GM10248 (cell line): ENCODE results near the gene DDX39A.
A peak's percentile ranks its signal among the peaks of the same experiment; 100 is the strongest.

Experiments used
- CTCF ChIA-PET: fragments of 300-600 bp; sonication (Branson Sonifier 250); formaldehyde crosslinking; extraction: SDS; loops from one replicate; lab custom pipeline; 2021; ENCODE audit warnings: antibody characterized with exemption; lab: Yijun Ruan, JAX
- POLR2A ChIA-PET: fragments of 350-650 bp; sonication (Branson Sonifier 250); formaldehyde crosslinking; extraction: SDS; loops from one replicate; lab custom pipeline; 2020; ENCODE audit warnings: antibody characterized with exemption; lab: Yijun Ruan, JAX
- DNase-seq: peaks from one replicate; pipeline ENCODE4 v3.0.0; 2012; ENCODE audit errors: extremely low spot score
- CTCF ChIP-seq: IDR thresholded peaks from 2 replicates; pipeline ENCODE4 v1.5.1; 2012; ENCODE audit warnings: mild to moderate bottlenecking, low read depth; ENCODE audit errors: extremely low read depth, missing control alignments, control extremely low read depth

DDX39A gene

DNA sequence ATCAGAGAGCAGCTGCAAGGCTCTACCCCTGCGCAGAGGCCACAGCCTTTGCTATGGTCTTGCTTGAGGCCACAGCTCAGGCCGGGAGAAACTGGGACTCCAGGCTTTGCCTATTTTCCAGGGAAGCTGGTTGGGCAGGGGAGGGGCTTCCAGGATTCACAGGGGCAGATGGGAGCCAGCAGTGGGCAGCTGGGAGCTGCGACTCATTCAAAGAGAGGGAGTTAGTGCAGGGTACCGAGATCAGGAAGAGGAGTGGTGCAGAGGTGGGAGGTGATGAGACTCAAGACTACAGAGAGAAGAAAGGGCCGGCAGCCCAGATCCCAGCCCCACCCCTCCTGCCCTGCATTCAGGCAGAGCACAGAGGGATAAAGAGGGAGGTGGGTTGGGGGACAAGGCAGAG lies 25.8 kb downstream of the DDX39A start:
- ChIA-PET CTCF (interaction anchor here (1.0 to 2.6 kb wide), 2 partner anchors 13 kb away, joined by 4 to 9 read pairs; no protein-coding TSS in a partner anchor), POLR2A (interaction anchor here (0.6 to 2.2 kb wide), 2 partner anchors 10 to 25 kb away, joined by 4 to 7 read pairs; no protein-coding TSS in a partner anchor)
- DNase-seq = no peak
- no peak for TF ChIP-seq CTCF

DNA sequence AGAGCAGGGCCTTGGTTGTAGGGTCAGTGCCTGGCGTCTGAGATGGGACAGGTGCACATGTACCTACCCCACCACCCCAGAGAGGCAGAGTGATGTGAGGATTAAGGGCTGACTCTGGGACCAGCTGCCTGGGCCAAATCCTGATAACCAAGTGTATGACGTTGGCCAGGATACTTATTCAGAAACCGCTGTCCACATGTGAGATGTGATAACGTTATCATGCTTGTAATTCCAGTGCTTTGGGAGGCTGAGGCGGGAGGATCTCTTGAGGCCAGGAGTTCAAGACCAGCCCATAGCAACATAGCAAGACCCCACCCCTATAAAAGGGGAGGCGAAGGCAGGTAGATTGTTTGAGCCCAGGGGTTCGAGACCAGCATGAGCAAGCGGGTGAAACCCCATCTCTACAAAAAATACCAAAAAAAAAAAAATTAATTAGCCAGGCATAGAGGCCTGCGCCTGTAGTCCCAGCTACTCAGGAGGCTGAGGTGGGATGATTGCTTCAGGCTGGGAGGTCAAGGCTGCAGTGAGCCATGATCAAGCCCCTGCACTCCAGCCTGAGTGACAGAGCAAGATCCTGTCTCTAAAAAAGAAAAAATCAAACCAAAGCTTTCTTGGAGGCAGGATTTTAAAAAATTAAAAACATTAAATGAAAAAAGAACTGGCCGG lies 27.9 kb downstream of the DDX39A start:
- POLR2A ChIA-PET = no interaction called here
- CTCF ChIA-PET = interaction anchor here (2.6 kb wide), 1 partner anchor 15 kb away, joined by 9 read pairs; no protein-coding TSS in a partner anchor
- TF ChIP-seq CTCF = no peak
- no peak for DNase-seq

DNA sequence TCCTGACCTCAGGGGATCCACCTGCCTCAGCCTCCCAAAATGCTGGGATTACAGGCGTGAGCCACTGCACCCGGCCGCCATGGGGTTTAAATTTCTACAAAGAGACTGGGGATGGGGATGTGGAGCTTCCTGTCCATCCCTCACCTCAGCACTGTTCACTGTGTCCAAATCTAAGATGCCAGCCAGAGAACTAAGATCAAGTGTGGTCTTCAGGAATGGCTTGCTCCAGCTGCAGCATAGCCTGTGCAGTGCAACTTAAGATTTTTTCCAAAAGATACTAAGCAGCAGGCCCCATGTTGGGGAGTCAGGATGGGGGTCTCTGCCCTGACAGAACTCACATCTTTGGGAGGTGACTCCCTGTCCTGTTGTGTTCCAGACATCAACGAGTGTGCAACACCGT lies 28.6 kb downstream of the DDX39A start:
- ChIA-PET CTCF (interaction anchor here (1.4 to 2.2 kb wide), 2 partner anchors 16 to 254 kb away, joined by 3 to 6 read pairs; partner anchors contain the start of gene ASF1B), POLR2A (interaction anchor here (0.6 kb wide), 1 partner anchor 20 kb away, joined by 3 read pairs; no protein-coding TSS in a partner anchor)
- TF ChIP-seq CTCF = no peak
- no peak for DNase-seq

- ChIA-PET CTCF (interaction anchor here (1.0 to 3.2 kb wide), 3 partner anchors 19 to 46 kb away, joined by 3 to 13 read pairs (median 4); no protein-coding TSS in a partner anchor), POLR2A (no interaction called here)
- DNase-seq = peak; percentile 16
- TF ChIP-seq CTCF = no peak
Observed at GRCh38 chr19:14385492-14385891, 33.6 kb downstream of the DDX39A start.

DNA sequence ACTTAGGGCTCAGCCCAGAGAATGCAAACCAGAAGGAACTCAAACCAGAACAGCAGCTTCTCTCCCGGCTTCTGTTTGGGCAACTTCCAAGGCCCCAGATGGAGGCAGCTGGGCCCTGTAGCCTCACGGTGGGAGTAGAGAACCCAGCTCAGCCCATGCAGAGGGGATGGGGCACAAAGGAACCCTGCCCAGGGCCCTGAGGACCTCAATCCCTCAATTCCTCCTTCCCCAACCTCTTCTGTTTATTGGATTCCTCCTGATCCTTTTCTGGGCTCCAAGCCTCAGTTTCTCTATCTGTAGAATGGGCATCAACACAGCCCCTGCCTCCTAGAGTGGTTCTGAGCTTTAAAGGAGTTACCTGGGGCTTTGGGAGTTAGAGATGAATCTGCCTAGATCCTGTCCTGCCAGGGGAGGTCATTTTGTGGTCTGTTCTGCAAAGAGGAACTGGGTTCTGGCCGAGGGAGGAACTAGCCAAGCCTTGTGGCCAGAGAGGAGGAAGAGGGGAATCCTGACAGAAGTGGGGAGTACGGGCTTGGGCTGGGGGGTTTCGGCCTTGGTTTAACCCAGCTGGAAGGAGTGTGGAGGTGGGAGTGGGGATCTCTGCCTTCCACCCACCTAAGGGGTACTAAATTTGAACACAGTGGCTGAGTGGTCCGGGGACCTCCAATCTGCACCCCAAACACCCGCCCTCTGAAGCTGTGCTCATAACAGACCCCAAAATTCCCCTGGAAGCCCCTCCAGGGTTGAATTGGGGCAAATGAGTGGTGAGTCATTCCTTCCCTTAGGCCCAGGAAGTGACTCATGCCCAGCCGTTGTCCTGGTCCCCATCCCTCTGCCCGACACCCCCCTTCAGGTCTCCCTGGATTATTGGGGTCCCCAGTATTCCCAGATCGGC lies 35.2 kb downstream of the DDX39A start:
- DNase-seq = peak; percentile 70
- TF ChIP-seq CTCF = no peak
- ChIA-PET CTCF (interaction anchor here (1.0 to 4.4 kb wide), 10 partner anchors 12 to 247 kb away, joined by 3 to 13 read pairs (median 4); partner anchors contain the start of gene ASF1B), POLR2A (interaction anchor here (0.5 to 2.1 kb wide), 9 partner anchors 9 to 1493 kb away, joined by 4 to 15 read pairs (median 7); partner anchors contain the start of gene GCDH)
